CD4-positive, alpha-beta T cell (primary cell): ENCODE data around the gene MTRFR. TPM values are rescaled to one million over a fixed set of nuclear protein-coding genes. Genes with fewer than 3 reads are reported as not detected.

Source experiments
- ATAC-seq: fragments of 200-7000 bp; cut with Tn5 transposase; one replicate; pipeline ENCODE4 v1.10.0; 2022; ENCODE audit warnings: mild to moderate bottlenecking; ENCODE audit not compliant: poor library complexity
- CTCF ChIA-PET: fragments of 350-600 bp; sonication (Branson Sonifier 250); formaldehyde crosslinking; loops from one replicate; lab custom pipeline; 2021; ENCODE audit warnings: antibody characterized with exemption, inconsistent platforms; lab: Charles Lee
- POLR2A ChIA-PET: fragments of 350-600 bp; sonication (Branson Sonifier 250); formaldehyde crosslinking; loops from one replicate; lab custom pipeline; 2021; ENCODE audit warnings: antibody characterized with exemption, inconsistent platforms; lab: Charles Lee
- DNase-seq, 14 experiments: peaks; one replicate each; pipeline ENCODE4 v3.0.0-alpha.2; 2013 to 2020; ENCODE audit warnings: mixed read lengths in 2 of 14
- H3K27ac ChIP-seq, 2 donors: one replicate each; pipeline versions ENCODE4 v1.5.1 to v1.7.0; 2013; ENCODE audit warnings: low read length in 2 of 2, low read depth in 1 of 2, mild to moderate bottlenecking in 1 of 2
- H3K27me3 ChIP-seq, 2 experiments: 1 replicate in 1 of 2; 2 replicates in 1 of 2; pipeline versions ENCODE4 v1.6.1 to v1.7.0; 2013; ENCODE audit warnings: low read length in 2 of 2, control low read depth in 1 of 2, mild to moderate bottlenecking in 1 of 2, moderate library complexity in 1 of 2; ENCODE audit not compliant: insufficient read depth in 2 of 2, control insufficient read depth in 1 of 2
- H3K36me3 ChIP-seq: one replicate; pipeline ENCODE4 v1.6.1; 2013; ENCODE audit warnings: low read length, control low read depth; ENCODE audit not compliant: insufficient read depth
- H3K4me1 ChIP-seq: one replicate; pipeline ENCODE4 v1.6.1; 2013; ENCODE audit warnings: low read length, control low read depth; ENCODE audit not compliant: insufficient read depth
- H3K4me3 ChIP-seq: one replicate; pipeline ENCODE4 v1.5.1; 2013; ENCODE audit warnings: mild to moderate bottlenecking, low read length, moderate library complexity
- H3K9me3 ChIP-seq, 2 experiments: 1 replicate in 1 of 2; 2 replicates in 1 of 2; pipeline versions ENCODE4 v1.6.1 to v1.7.0; 2013; ENCODE audit warnings: low read length in 2 of 2, mild to moderate bottlenecking in 2 of 2, control low read depth in 1 of 2, moderate library complexity in 1 of 2; ENCODE audit not compliant: control insufficient read depth in 1 of 2, insufficient read depth in 1 of 2
- H3K27ac Mint-ChIP-seq: one replicate; pipeline ENCODE4 v1.8.0; 2020; ENCODE audit warnings: mixed read lengths
- H3K27me3 Mint-ChIP-seq: one replicate; pipeline ENCODE4 v1.8.0; 2021; ENCODE audit warnings: mixed read lengths
- H3K36me3 Mint-ChIP-seq: one replicate; pipeline ENCODE4 v1.8.0; 2021; ENCODE audit warnings: low read depth, mixed read lengths
- H3K4me1 Mint-ChIP-seq: one replicate; pipeline ENCODE4 v1.8.0; 2021; ENCODE audit warnings: low read depth, mixed read lengths
- H3K4me3 Mint-ChIP-seq: one replicate; pipeline ENCODE4 v1.8.0; 2020; ENCODE audit warnings: mild to moderate bottlenecking, mixed read lengths
- H3K9me3 Mint-ChIP-seq: one replicate; pipeline ENCODE4 v1.8.0; 2020; ENCODE audit warnings: mixed read lengths
- CTCF ChIP-seq: fragments of 200-600 bp; IDR thresholded peaks from one replicate; pipeline ENCODE4 v1.8.0; 2022; ENCODE audit warnings: antibody characterized with exemption, mild to moderate bottlenecking
- intact Hi-C, 2 experiments: fragments of 100-400 bp; cut with DNase I in 1 of 2; cut with micrococcal nuclease in 1 of 2; formaldehyde crosslinking; loops; one replicate each; pipeline versions ENCODE4 v1.15.1 to v1.9.0; 2023 to 2025; cut with DNase I, micrococcal nuclease
- total RNA-seq, 174 experiments: library from RNA in 2 of 174; stranded (reverse) in 2 of 174; gene quantifications; one replicate each; pipeline ENCODE4 v1.2.3 and lab custom pipeline; 2021 to 2026

The MTRFR gene
- total RNA-seq, 2 experiments from 2014 or later, result 43.2 to 44.5 TPM

DNA sequence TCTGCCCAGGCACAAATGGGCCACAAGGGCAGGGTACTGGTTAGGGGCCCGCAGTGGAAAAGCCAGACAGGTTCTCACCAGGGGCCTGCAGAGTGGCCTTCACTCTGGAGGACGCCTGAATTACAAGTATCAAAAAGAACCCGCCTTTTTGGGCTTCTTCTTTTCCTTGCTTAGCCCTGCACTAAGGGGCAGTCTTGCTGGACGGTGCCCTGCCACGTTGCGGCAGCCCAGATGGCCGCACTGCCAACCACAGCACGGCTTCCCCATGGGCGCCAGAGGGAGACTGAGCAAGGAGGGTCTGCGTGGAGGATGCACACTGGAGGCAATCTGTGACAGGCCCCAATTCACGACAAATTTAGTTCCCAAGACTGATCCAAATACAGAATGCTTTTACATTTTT lies 56.7 kb downstream of the MTRFR start:
- no peak for TF ChIP-seq CTCF
- Mint-ChIP-seq H3K4me3 (no peak overlapping the region), H3K4me1 (no peaks in the 10 kb centered on the region), H3K9me3 (no peaks in the 10 kb centered on the region), H3K36me3 (peaks cover 42% of the 10 kb centered on the region), H3K27me3 (no peaks in the 10 kb centered on the region), H3K27ac (no peak overlapping the region)
- peaks cover 25% of the 10 kb centered on the region for H3K36me3 ChIP-seq
- no peak for DNase-seq
- intact Hi-C loops, result no loop called here
- H3K4me3 ChIP-seq, result no peak overlapping the region
- no peak overlapping the region for H3K27ac ChIP-seq
- no peaks in the 10 kb centered on the region for H3K9me3 ChIP-seq
- ATAC-seq, result no peak
- CTCF ChIA-PET, result no interaction called here
- H3K27me3 ChIP-seq, result no peaks in the 10 kb centered on the region
- POLR2A ChIA-PET, result no interaction called here
- no peaks in the 10 kb centered on the region for H3K4me1 ChIP-seq

GRCh38 chr12:123293178-123293760 lies 60.0 kb downstream of the MTRFR start:
- Histone ChIP-seq H3K9me3 (no peaks in the 10 kb centered on the region), H3K4me3 (no peak overlapping the region), H3K27ac (no peak overlapping the region), H3K4me1 (no peaks in the 10 kb centered on the region), H3K36me3 (peaks cover 56% of the 10 kb centered on the region), H3K27me3 (no peaks in the 10 kb centered on the region)
- H3K27ac Mint-ChIP-seq, result no peak overlapping the region
- TF ChIP-seq CTCF, result no peak
- H3K4me1 Mint-ChIP-seq, result no peaks in the 10 kb centered on the region
- intact Hi-C loops, result no loop called here
- ChIA-PET CTCF (interaction anchor here (1.5 kb wide), 1 partner anchor 72 kb away, joined by 3 read pairs; no protein-coding TSS in a partner anchor), POLR2A (interaction anchor here (0.6 kb wide), 1 partner anchor 541 kb away, joined by 3 read pairs; no protein-coding TSS in a partner anchor)
- H3K9me3 Mint-ChIP-seq, result no peaks in the 10 kb centered on the region
- peaks cover 71% of the 10 kb centered on the region for H3K36me3 Mint-ChIP-seq
- no peak for ATAC-seq
- H3K27me3 Mint-ChIP-seq, result no peaks in the 10 kb centered on the region
- DNase-seq, result no peak
- H3K4me3 Mint-ChIP-seq, result no peak overlapping the region

DNA sequence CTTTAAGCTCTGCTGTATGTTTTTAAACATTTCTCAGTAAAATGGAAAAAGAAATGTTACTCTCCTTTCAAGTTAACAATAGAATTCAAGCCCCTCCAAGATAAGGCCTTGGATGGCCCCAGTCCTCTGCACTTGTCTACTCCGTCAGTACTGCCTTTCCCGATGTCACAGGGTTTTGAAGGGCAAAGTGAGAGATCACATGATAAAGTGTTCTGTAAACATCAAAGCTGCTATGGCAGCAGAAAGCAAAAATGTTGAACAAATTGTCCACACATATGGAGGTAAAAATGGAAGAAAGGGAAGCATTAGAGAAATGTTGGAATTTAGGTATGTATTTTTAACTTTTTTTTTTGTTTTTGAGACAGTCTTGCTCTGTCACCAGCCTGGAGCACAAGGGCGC lies 71.9 kb downstream of the MTRFR start:
- Mint-ChIP-seq H3K27me3 (no peaks in the 10 kb centered on the region), H3K4me1 (no peaks in the 10 kb centered on the region), H3K9me3 (no peaks in the 10 kb centered on the region), H3K4me3 (no peak overlapping the region), H3K27ac (no peak overlapping the region), H3K36me3 (peaks cover 84% of the 10 kb centered on the region)
- intact Hi-C loops, result no loop called here
- DNase-seq (no peak), ATAC-seq (no peak)
- Histone ChIP-seq H3K4me1 (no peaks in the 10 kb centered on the region), H3K4me3 (no peak overlapping the region), H3K36me3 (peaks cover 81% of the 10 kb centered on the region), H3K27ac (no peak overlapping the region), H3K27me3 (no peaks in the 10 kb centered on the region), H3K9me3 (no peaks in the 10 kb centered on the region)
- ChIA-PET CTCF (no interaction called here), POLR2A (interaction anchor here (0.7 kb wide), 1 partner anchor 373 kb away, joined by 7 read pairs; no protein-coding TSS in a partner anchor)
- TF ChIP-seq CTCF, result no peak
